Measurements from ENCODE around the gene RNF222. TPM values are rescaled to one million over a fixed set of nuclear protein-coding genes. Genes with fewer than 3 reads are reported as not detected.

RNF222 gene
- total and polyA plus RNA-seq, 2 experiments from 2014 or later = 0.07 TPM; not detected in 1

DNA sequence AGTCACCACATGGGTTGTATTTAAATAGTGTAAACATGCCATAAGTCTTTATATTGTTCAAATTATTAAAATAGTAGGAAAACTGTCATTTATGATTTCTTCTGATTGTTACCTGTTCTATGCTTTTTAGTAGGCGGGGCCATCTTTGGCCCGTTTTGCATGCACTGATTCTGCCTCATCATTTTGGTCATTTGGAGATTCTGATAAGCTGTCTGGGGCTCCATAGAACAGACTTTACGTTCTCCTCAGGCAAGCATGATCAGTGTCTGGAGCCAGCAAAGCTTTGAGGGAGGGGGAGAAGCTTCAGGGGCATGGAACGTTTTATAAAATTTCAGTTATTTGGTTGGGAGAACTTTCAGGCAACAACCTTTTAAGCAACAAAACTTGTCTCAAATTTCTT is 46.9 kb upstream of the RNF222 start (continued):
- TF ChIP-seq EZH2 (IDR thresholded peaks at IDR 0.05; ENCODE audit: low read depth, unreplicated experiment) (no peak), CREB1 (CRISPR knock-in tag; IDR thresholded peaks at IDR 0.05; ENCODE audit: low read depth) (no peak), ZNF331 (CRISPR knock-in tag; IDR thresholded peaks at IDR 0.05; ENCODE audit: low read depth) (no peak), REST (IDR thresholded peaks at IDR 0.05; ENCODE audit: unreplicated experiment) (no peak), EZH2phosphoT487 (IDR thresholded peaks at IDR 0.05; ENCODE audit: unreplicated experiment) (no peak), JUNB (IDR thresholded peaks at IDR 0.05; ENCODE audit: unreplicated experiment) (no peak)

- H3K9me2 ChIP-seq (ENCODE audit: insufficient read depth) = no peaks in the 10 kb centered on the region
- peak overlapping the region; percentile 60; the same call in 1 of the 2 replicates for H3K27ac Mint-ChIP-seq
- peaks cover 8% of the 10 kb centered on the region for H3K4me1 Mint-ChIP-seq
- no peak for ATAC-seq
- no peaks in the 10 kb centered on the region for H3K4me1 ChIP-seq (ENCODE audit: insufficient read depth)
- H3F3A ChIP-seq (replicated peaks; ENCODE audit: low read depth) = no peaks in the 10 kb centered on the region
- peaks cover 46% of the 10 kb centered on the region for H3K79me2 ChIP-seq (replicated peaks; ENCODE audit: insufficient read depth)
- no peak for DNase-seq (ENCODE audit: low spot score)
- H3K36me3 Mint-ChIP-seq (ENCODE audit: low read depth) = peaks cover 16% of the 10 kb centered on the region; the same call in 2 of the 3 replicates
- no peak overlapping the region for H2AFZ ChIP-seq
- peaks cover 2% of the 10 kb centered on the region for H3K27me3 Mint-ChIP-seq (ENCODE audit: insufficient read depth, low read depth, poor library complexity)
- H3K4me3 Mint-ChIP-seq = no peak overlapping the region
- H3K4me3 ChIP-seq = no peak overlapping the region
- no peaks in the 10 kb centered on the region for H3K27me3 ChIP-seq (ENCODE audit: insufficient read depth)
- H3K4me2 ChIP-seq = no peak overlapping the region
- peaks cover 5% of the 10 kb centered on the region; the same call in 1 of the 2 replicates for H4K20me1 ChIP-seq (replicated peaks; ENCODE audit: insufficient read depth)
- H3K9me3 Mint-ChIP-seq = no peaks in the 10 kb centered on the region
- H3K36me3 ChIP-seq (ENCODE audit: insufficient read depth) = peaks cover 4% of the 10 kb centered on the region; the same call in 1 of the 2 replicates
- peak overlapping the region; percentile 15; the same call in 1 of the 2 replicates for H3K27ac ChIP-seq (ENCODE audit: low read depth)
- TF ChIP-seq, protein P1, sequence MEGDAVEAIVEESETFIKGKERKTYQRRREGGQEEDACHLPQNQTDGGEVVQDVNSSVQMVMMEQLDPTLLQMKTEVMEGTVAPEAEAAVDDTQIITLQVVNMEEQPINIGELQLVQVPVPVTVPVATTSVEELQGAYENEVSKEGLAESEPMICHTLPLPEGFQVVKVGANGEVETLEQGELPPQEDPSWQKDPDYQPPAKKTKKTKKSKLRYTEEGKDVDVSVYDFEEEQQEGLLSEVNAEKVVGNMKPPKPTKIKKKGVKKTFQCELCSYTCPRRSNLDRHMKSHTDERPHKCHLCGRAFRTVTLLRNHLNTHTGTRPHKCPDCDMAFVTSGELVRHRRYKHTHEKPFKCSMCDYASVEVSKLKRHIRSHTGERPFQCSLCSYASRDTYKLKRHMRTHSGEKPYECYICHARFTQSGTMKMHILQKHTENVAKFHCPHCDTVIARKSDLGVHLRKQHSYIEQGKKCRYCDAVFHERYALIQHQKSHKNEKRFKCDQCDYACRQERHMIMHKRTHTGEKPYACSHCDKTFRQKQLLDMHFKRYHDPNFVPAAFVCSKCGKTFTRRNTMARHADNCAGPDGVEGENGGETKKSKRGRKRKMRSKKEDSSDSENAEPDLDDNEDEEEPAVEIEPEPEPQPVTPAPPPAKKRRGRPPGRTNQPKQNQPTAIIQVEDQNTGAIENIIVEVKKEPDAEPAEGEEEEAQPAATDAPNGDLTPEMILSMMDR (conservative IDR thresholded peaks at IDR 0.05; ENCODE audit: low read depth in 2 of 2) = no peak
- TF ChIP-seq, protein P2, sequence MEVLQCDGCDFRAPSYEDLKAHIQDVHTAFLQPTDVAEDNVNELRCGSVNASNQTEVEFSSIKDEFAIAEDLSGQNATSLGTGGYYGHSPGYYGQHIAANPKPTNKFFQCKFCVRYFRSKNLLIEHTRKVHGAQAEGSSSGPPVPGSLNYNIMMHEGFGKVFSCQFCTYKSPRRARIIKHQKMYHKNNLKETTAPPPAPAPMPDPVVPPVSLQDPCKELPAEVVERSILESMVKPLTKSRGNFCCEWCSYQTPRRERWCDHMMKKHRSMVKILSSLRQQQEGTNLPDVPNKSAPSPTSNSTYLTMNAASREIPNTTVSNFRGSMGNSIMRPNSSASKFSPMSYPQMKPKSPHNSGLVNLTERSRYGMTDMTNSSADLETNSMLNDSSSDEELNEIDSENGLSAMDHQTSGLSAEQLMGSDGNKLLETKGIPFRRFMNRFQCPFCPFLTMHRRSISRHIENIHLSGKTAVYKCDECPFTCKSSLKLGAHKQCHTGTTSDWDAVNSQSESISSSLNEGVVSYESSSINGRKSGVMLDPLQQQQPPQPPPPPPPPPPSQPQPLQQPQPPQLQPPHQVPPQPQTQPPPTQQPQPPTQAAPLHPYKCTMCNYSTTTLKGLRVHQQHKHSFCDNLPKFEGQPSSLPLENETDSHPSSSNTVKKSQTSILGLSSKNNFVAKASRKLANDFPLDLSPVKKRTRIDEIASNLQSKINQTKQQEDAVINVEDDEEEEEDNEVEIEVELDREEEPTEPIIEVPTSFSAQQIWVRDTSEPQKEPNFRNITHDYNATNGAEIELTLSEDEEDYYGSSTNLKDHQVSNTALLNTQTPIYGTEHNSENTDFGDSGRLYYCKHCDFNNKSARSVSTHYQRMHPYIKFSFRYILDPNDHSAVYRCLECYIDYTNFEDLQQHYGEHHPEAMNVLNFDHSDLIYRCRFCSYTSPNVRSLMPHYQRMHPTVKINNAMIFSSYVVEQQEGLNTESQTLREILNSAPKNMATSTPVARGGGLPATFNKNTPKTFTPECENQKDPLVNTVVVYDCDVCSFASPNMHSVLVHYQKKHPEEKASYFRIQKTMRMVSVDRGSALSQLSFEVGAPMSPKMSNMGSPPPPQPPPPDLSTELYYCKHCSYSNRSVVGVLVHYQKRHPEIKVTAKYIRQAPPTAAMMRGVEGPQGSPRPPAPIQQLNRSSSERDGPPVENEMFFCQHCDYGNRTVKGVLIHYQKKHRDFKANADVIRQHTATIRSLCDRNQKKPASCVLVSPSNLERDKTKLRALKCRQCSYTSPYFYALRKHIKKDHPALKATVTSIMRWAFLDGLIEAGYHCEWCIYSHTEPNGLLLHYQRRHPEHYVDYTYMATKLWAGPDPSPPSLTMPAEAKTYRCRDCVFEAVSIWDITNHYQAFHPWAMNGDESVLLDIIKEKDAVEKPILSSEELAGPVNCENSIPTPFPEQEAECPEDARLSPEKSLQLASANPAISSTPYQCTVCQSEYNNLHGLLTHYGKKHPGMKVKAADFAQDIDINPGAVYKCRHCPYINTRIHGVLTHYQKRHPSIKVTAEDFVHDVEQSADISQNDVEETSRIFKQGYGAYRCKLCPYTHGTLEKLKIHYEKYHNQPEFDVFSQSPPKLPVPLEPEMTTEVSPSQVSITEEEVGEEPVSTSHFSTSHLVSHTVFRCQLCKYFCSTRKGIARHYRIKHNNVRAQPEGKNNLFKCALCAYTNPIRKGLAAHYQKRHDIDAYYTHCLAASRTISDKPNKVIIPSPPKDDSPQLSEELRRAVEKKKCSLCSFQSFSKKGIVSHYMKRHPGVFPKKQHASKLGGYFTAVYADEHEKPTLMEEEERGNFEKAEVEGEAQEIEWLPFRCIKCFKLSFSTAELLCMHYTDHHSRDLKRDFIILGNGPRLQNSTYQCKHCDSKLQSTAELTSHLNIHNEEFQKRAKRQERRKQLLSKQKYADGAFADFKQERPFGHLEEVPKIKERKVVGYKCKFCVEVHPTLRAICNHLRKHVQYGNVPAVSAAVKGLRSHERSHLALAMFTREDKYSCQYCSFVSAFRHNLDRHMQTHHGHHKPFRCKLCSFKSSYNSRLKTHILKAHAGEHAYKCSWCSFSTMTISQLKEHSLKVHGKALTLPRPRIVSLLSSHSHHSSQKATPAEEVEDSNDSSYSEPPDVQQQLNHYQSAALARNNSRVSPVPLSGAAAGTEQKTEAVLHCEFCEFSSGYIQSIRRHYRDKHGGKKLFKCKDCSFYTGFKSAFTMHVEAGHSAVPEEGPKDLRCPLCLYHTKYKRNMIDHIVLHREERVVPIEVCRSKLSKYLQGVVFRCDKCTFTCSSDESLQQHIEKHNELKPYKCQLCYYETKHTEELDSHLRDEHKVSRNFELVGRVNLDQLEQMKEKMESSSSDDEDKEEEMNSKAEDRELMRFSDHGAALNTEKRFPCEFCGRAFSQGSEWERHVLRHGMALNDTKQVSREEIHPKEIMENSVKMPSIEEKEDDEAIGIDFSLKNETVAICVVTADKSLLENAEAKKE (CRISPR knock-in tag; IDR thresholded peaks at IDR 0.05) = no peak
- no peak for TF ChIP-seq ZNF331 (CRISPR knock-in tag; IDR thresholded peaks at IDR 0.05; ENCODE audit: low read depth)
- no peak for TF ChIP-seq ZNF114 (CRISPR knock-in tag; IDR thresholded peaks at IDR 0.05)
- no peak for TF ChIP-seq JUNB (IDR thresholded peaks at IDR 0.05; ENCODE audit: unreplicated experiment)
- TF ChIP-seq EZH2phosphoT487 (IDR thresholded peaks at IDR 0.05; ENCODE audit: unreplicated experiment) = no peak
- TF ChIP-seq ETS1 (IDR thresholded peaks at IDR 0.05) = no peak
- no peak for TF ChIP-seq EZH2 (IDR thresholded peaks at IDR 0.05; ENCODE audit: low read depth, unreplicated experiment)
These were observed 46.1 kb upstream of the RNF222 start for GRCh38 chr17:8443756-8444155.

Data from GM23338 (cell line).